Measurements from ENCODE around the gene GPR135.

The GPR135 gene

DNA sequence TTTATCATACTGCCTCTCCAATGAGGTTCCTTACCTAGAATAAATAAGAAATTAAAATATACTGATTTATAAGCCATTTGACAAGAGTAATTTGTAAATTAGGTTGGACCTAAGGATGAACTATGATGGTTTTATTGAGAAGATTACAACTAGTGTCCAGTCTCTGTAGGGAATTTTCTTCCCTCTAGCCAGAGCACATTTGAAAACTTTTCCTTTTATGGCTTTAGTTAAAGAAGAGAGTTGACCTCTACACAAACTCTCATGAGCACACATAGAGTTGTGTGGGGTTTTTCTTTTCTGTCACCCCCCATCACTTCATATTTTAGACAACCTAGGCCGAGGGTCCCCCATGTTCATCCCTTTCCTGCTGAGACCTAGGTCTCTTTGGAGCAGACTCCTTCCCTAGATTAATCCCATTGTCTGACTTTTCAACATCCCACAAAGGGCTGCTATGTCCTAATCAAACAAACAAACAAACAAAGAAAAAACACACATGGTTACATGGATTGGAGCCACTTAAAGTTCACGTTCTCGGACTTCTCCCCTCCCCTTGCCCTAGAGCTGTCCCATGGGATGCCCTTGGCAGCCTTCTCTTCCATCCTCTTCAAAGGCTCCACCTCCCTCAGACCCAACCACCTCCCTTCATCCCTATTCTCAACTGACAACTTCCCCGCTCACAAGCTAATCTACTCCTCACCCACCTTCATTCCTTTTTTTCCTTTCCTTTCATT is 40.7 kb downstream of the GPR135 start:
- DNase-seq (ENCODE audit: low spot score) (no peak), FAIRE-seq (no peak)

- DNase-seq (ENCODE audit: low spot score) (no peak), FAIRE-seq (no peak)
Observed at GRCh38 chr14:59422069-59422881, 42.9 kb downstream of the GPR135 start.

DNA sequence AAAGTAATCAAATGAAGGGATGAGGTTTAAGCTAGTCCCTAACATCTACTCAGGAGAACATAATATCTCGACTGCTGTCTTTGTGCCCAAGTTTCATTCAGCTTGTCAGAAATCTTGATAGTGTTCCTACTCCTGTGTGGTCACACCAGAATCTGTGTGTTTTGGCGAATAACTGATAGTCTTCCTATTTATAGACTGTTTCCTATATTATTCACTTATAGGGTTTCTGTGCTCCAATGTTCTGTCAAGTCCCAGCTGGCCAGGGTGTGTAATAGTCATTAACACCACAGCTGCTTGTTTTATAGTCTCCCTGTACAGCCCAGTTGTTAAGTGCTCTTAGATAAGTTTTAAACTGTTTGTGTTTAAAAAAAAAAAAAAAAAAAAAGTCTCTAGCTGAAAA is 45.9 kb downstream of the GPR135 start:
- FAIRE-seq (no peak), DNase-seq (ENCODE audit: low spot score) (no peak)

DNA sequence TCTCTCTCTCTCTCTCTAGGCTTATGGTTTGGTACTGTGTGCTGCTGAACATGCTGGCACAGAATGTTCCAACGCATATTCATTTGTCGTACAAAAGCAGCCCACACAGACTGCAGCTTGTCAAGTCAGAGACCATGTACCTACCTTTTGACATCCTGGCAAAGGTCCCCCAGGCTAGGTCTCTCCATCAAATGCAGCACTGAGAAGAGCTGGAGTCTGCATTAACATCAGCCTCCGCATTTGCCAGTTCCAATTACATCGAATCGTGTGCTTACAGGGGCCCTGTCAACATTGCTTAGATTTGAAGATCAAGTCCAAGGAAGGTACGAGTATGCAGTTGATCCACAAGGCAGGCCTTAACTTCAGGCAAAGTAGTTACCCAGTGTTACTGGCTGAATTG is 47.9 kb downstream of the GPR135 start:
- DNase-seq (ENCODE audit: low spot score) (no peak), FAIRE-seq (no peak)

DNA sequence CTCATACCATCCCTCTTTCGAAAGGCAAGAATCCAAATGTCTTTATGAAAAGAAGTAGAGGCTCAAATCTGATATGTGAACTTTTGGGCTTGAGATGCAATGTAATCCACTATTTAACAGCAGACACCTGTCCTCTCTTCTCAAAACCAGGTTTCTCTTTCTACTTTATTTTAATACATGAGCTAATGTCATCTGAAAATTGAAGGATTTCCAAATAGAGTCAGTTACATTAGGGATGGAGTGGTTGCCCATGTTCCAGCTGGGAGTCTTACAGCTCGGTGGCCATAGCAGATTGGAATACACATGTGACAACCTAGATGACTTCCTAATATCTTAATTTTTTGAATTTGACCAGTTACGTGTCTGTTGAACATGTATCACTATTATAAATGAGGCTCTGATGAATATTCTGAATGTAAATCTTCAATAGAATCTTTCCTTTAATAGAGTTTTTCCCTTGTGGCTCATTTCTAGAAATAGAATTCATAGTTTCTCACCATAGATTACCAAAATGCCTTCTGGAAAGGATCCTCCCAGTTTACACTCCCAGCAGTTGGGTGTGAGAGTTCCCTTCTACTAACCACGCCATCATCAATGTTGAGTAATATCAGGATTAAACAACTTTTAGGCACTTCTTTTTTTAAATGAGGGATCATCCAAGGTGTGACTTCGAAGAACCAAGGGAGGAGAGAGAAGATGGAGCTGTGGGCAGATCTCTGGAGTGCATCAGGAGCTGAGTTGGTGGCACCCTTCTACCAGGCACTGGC is 49.2 kb downstream of the GPR135 start:
- DNase-seq (ENCODE audit: low spot score): no peak
- no peak for FAIRE-seq
